Natural killer cell treated with Interleukin-12 subunit alpha and Interleukin-12 subunit beta and Interleukin-15 and Interleukin-18, amount 100 ng/mL, for 72 hours (primary cell): ENCODE data around the gene APOL2. TPM values are rescaled to one million over a fixed set of nuclear protein-coding genes. Genes with fewer than 3 reads are reported as not detected.
"Not testable (repeated sequence)": the region's sequence is repeated elsewhere in the genome, so short reads cannot be mapped to it uniquely, and the experiment has no call there.

ENCODE experiments used
- ATAC-seq, 2 donors: fragments of 150-1000 bp; cut with Tn5 transposase in 1 of 2; sonication (Bioruptor Pico), chemical (Tn5 transposase) in 1 of 2; 2 replicates each; pipeline ENCODE4 v1.10.0; 2021
- DNase-seq: peaks from one replicate; pipeline ENCODE4 v3.0.0; 2022; ENCODE audit warnings: low spot score
- H3K27ac Mint-ChIP-seq, 2 donors: 1 replicate in 1 of 2; 2 replicates in 1 of 2; pipeline ENCODE4 v1.8.0; 2022; ENCODE audit warnings: mixed read lengths in 2 of 2, mild to moderate bottlenecking in 1 of 2, moderate library complexity in 1 of 2
- H3K27me3 Mint-ChIP-seq, 2 donors: 1 replicate in 1 of 2; 2 replicates in 1 of 2; pipeline ENCODE4 v1.8.0; 2022; ENCODE audit warnings: mixed read lengths in 2 of 2
- H3K36me3 Mint-ChIP-seq: one replicate; pipeline ENCODE4 v1.8.0; 2022; ENCODE audit warnings: mixed read lengths
- H3K4me1 Mint-ChIP-seq, 2 donors: 1 replicate in 1 of 2; 2 replicates in 1 of 2; pipeline ENCODE4 v1.8.0; 2022; ENCODE audit warnings: low read depth in 2 of 2, mixed read lengths in 2 of 2, mild to moderate bottlenecking in 1 of 2
- H3K4me3 Mint-ChIP-seq: one replicate; pipeline ENCODE4 v1.8.0; 2022; ENCODE audit warnings: mixed read lengths
- H3K9me3 Mint-ChIP-seq: 2 replicates; pipeline ENCODE4 v1.8.0; 2022; ENCODE audit warnings: mixed read lengths
- total RNA-seq, 2 donors: library from RNA; stranded (reverse); gene quantifications; one replicate each; pipeline ENCODE4 v1.2.3, GENCODE V29; 2022

Gene APOL2
- total RNA-seq, 2 donors from 2014 or later: 92.1 to 231 TPM

DNA sequence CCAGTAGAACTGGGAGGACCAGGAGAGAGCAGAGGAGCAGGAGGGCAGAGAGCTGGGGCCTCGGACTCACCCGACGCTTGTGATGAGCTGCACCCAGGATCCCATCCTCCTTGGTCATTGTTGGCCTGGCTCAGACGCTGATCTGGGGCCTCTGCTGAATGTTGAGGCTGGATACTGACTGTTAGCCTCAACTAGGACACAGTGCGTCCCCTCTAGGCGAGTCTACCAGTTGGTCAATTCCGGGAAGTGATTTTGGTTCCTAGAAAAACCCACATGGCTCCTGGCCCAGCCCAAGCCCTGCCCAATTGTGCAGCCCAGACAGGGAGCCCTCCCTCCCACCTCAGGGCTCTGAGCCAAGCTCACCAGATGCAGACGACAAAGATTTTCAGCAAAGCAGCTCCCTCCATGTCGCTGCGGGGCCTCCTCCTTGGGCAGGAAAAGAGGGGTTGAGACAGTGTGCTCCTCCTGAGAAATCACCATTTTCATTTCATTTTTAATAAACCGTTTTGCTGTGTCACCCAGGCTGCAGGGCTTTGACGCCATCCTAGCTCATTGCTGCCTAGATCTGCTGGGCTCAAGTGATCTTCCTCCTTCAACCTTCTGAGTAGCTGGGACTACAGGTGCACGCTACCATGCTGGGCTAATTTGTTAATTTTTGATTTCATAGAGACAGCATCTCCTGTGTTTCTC is 37.6 kb downstream of the APOL2 start, which contains the start of gene APOL4:
Gene APOL4 (minus strand): TSS at position 180 of the 690 bp plus-strand sequence. CDS start 75 bp downstream, at position 105.
- Mint-ChIP-seq H3K9me3 (no peaks in the 10 kb centered on the region), H3K4me3 (no peak within 1 kb of the TSS), H3K36me3 (no peaks in the 10 kb centered on the region), H3K27me3 (no peaks in the 10 kb centered on the region), H3K4me1 (peaks cover 18 to 20% of the 10 kb centered on the region in 2 donors), H3K27ac (peak within 1 kb of the TSS in 1 of 2 donors; percentile 21)
- peak; percentile 40 to 47 for ATAC-seq
- DNase-seq: no peak

GRCh38 chr22:36201025-36201424 is 38.3 kb downstream of the APOL2 start:
- H3K4me3 Mint-ChIP-seq, ATAC-seq: not testable (repeated sequence)
- peaks cover 19 to 23% of the 10 kb centered on the region in 2 donors for H3K4me1 Mint-ChIP-seq

DNA sequence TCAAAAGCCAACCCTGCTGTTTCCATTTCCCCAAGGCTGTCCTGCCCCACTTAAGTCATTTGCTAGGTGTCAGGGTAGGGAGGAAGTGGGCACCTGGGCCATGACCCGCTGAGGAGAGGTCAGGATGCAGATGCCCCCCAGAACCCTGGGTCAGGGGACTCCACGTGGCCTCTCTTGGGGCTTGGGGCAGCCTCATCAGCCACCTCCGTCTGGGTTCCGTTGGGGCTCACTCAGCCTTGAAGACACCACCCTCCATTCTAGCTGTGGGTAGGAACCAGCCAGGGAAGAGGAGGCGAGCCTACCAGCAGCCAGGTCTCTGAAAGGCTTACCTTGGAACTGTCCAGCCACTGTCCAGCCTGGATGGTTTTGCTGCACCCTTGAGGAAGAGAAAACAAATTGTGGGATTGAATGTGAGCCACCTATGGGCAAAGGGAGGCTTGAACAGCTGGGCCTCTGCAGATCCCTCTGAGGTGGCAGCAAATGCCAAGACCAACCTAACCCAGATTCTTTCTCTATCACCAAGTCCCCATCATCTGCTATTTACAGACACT is 40.3 kb downstream of the APOL2 start:
- Mint-ChIP-seq H3K36me3 (no peaks in the 10 kb centered on the region), H3K27me3 (no peaks in the 10 kb centered on the region), H3K9me3 (no peaks in the 10 kb centered on the region), H3K4me3 (no peak overlapping the region), H3K27ac (no peak overlapping the region), H3K4me1 (peaks cover 24 to 25% of the 10 kb centered on the region in 2 donors)
- DNase-seq (no peak), ATAC-seq (no peak)

More at GRCh38 chr22:36201025-36201424, 38.3 kb downstream of the APOL2 start:
- H3K9me3 Mint-ChIP-seq, DNase-seq, H3K27me3 Mint-ChIP-seq, H3K27ac Mint-ChIP-seq, H3K36me3 Mint-ChIP-seq: not testable (repeated sequence)

GRCh38 chr22:36198536-36198935 is 40.8 kb downstream of the APOL2 start:
- DNase-seq (no peak), ATAC-seq (no peak)
- Mint-ChIP-seq H3K36me3 (no peaks in the 10 kb centered on the region), H3K27ac (peak overlapping the region; percentile 29 to 72), H3K4me1 (peaks cover 24 to 25% of the 10 kb centered on the region in 2 donors), H3K4me3 (no peak overlapping the region), H3K9me3 (no peaks in the 10 kb centered on the region), H3K27me3 (peaks cover 0 to 2% of the 10 kb centered on the region in 2 donors)

GRCh38 chr22:36197514-36198146 is 41.7 kb downstream of the APOL2 start:
- ATAC-seq (peak; percentile 66 to 73), DNase-seq (no peak)
- peaks cover 24 to 25% of the 10 kb centered on the region in 2 donors for H3K4me1 Mint-ChIP-seq
- H3K4me3 Mint-ChIP-seq: peak overlapping the region; percentile 61
- H3K27ac Mint-ChIP-seq: peak overlapping the region; percentile 29 to 72
- H3K36me3 Mint-ChIP-seq: no peaks in the 10 kb centered on the region
- H3K27me3 Mint-ChIP-seq: peaks cover 0 to 4% of the 10 kb centered on the region in 2 donors
- no peaks in the 10 kb centered on the region for H3K9me3 Mint-ChIP-seq

- H3K27ac Mint-ChIP-seq: peak overlapping the region; percentile 29 to 72
- ATAC-seq: no peak
- peaks cover 0 to 4% of the 10 kb centered on the region in 2 donors for H3K27me3 Mint-ChIP-seq
- no peaks in the 10 kb centered on the region for H3K9me3 Mint-ChIP-seq
- H3K4me1 Mint-ChIP-seq: peaks cover 24 to 25% of the 10 kb centered on the region in 2 donors
- no peak for DNase-seq
- H3K36me3 Mint-ChIP-seq: no peaks in the 10 kb centered on the region
- H3K4me3 Mint-ChIP-seq: peak overlapping the region; percentile 61
These were observed 42.3 kb downstream of the APOL2 start for GRCh38 chr22:36197065-36197440.

GRCh38 chr22:36196254-36197064 is 42.9 kb downstream of the APOL2 start:
- peak overlapping the region; percentile 29 to 74 for H3K27ac Mint-ChIP-seq
- H3K36me3 Mint-ChIP-seq: no peaks in the 10 kb centered on the region
- peaks cover 24 to 25% of the 10 kb centered on the region in 2 donors for H3K4me1 Mint-ChIP-seq

GRCh38 chr22:36194971-36195370 is 44.4 kb downstream of the APOL2 start:
- no peak overlapping the region for H3K27ac Mint-ChIP-seq
- DNase-seq (peak; percentile 75), ATAC-seq (peak; percentile 58 to 67)
- no peaks in the 10 kb centered on the region for H3K9me3 Mint-ChIP-seq
- H3K4me1 Mint-ChIP-seq: peaks cover 24 to 25% of the 10 kb centered on the region in 2 donors
- no peaks in the 10 kb centered on the region for H3K36me3 Mint-ChIP-seq
- peaks cover 0 to 4% of the 10 kb centered on the region in 2 donors for H3K27me3 Mint-ChIP-seq
- H3K4me3 Mint-ChIP-seq: no peak overlapping the region

More at GRCh38 chr22:36196254-36197064, 42.9 kb downstream of the APOL2 start:
- Mint-ChIP-seq H3K9me3 (no peaks in the 10 kb centered on the region), H3K27me3 (peaks cover 0 to 4% of the 10 kb centered on the region in 2 donors), H3K4me3 (no peak overlapping the region)
- DNase-seq (no peak), ATAC-seq (no peak)

GRCh38 chr22:36194385-36194784 is 44.9 kb downstream of the APOL2 start:
- H3K4me1 Mint-ChIP-seq: peaks cover 24 to 25% of the 10 kb centered on the region in 2 donors
- ATAC-seq: no peak
- H3K27me3 Mint-ChIP-seq: peaks cover 0 to 4% of the 10 kb centered on the region in 2 donors
- H3K36me3 Mint-ChIP-seq: no peaks in the 10 kb centered on the region
- H3K27ac Mint-ChIP-seq: no peak overlapping the region
- no peaks in the 10 kb centered on the region for H3K9me3 Mint-ChIP-seq
- DNase-seq: no peak
- no peak overlapping the region for H3K4me3 Mint-ChIP-seq

GRCh38 chr22:36193577-36193976 is 45.8 kb downstream of the APOL2 start:
- peaks cover 0 to 4% of the 10 kb centered on the region in 2 donors for H3K27me3 Mint-ChIP-seq
- no peaks in the 10 kb centered on the region for H3K36me3 Mint-ChIP-seq
- H3K9me3 Mint-ChIP-seq: no peaks in the 10 kb centered on the region
- no peak for ATAC-seq
- no peak for DNase-seq
- H3K4me3 Mint-ChIP-seq: no peak overlapping the region
- no peak overlapping the region for H3K27ac Mint-ChIP-seq
- peaks cover 23 to 25% of the 10 kb centered on the region in 2 donors for H3K4me1 Mint-ChIP-seq

DNA sequence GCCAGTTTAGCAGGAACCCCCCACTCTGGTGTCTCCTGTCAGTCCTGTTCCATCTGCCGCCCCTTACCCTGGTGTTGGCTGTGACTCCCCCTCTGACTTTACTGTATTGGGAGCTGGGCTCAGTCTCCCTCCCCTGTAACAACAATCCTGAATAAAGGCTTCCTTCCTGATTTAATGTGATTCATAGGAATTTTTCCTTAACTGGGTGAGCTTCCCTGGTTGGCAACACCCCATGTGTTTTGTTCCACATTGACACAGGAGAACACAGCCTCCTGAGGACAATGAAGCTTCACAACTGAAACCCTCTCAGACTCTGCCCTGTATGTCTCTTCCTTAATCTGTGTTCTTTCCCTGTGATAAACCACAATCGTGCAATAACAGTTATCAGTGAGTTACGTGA is 46.2 kb downstream of the APOL2 start:
- Mint-ChIP-seq H3K9me3 (no peaks in the 10 kb centered on the region), H3K27me3 (peaks cover 0 to 4% of the 10 kb centered on the region in 2 donors), H3K27ac (no peak overlapping the region), H3K4me3 (no peak overlapping the region), H3K4me1 (peaks cover 19 to 21% of the 10 kb centered on the region in 2 donors), H3K36me3 (no peaks in the 10 kb centered on the region)
- no peak for ATAC-seq
- DNase-seq: no peak

GRCh38 chr22:36192542-36192941 is 46.8 kb downstream of the APOL2 start:
- no peak overlapping the region for H3K27ac Mint-ChIP-seq
- no peaks in the 10 kb centered on the region for H3K36me3 Mint-ChIP-seq
- H3K4me3 Mint-ChIP-seq: no peak overlapping the region
- ATAC-seq (no peak), DNase-seq (no peak)
- H3K27me3 Mint-ChIP-seq: peaks cover 0 to 4% of the 10 kb centered on the region in 2 donors
- H3K4me1 Mint-ChIP-seq: peaks cover 13 to 15% of the 10 kb centered on the region in 2 donors
- no peaks in the 10 kb centered on the region for H3K9me3 Mint-ChIP-seq

- H3K4me3 Mint-ChIP-seq: no peak overlapping the region
- no peaks in the 10 kb centered on the region for H3K9me3 Mint-ChIP-seq
- no peak overlapping the region for H3K27ac Mint-ChIP-seq
- no peaks in the 10 kb centered on the region for H3K36me3 Mint-ChIP-seq
- no peak for DNase-seq
- H3K27me3 Mint-ChIP-seq: peaks cover 0 to 4% of the 10 kb centered on the region in 2 donors
- no peak for ATAC-seq
- peaks cover 7% of the 10 kb centered on the region in 2 donors for H3K4me1 Mint-ChIP-seq
These were observed 48.1 kb downstream of the APOL2 start for GRCh38 chr22:36191106-36191836.
